Measurements from ENCODE around the gene TSPAN16.

The TSPAN16 gene

DNA sequence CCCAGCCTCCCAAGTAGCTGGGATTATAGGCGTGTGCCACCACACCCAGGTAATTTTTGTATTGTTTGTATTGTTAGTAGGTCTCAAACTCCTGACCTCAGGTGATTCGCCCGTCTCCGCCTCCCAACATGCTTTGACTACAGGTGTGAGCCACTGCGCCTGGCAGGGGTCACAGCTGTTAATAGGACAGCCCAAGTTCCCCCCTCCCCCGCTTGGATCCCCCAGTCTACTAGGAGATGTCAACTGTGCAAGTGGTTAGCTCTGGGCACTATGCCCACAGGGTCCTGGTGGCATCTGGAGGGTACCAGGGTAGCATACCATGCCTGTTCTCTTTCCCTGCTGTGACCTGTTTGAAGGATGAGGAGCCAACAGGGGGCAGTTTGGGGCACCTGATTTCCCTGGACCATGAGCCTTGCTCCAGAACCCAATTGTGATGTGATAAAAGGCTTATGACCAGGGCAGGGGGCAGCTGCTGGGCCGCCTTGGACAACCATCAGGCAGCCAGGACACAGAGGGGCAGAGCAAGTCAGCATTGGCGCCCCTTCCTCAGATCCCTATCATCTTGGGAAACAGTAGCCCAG is at the start of gene TSPAN16:
Gene TSPAN16 (plus strand): TSS at position 496 of the 581 bp plus-strand sequence. CDS start 138 bp downstream, outside the sequence.
- no peak for DNase-seq

DNA sequence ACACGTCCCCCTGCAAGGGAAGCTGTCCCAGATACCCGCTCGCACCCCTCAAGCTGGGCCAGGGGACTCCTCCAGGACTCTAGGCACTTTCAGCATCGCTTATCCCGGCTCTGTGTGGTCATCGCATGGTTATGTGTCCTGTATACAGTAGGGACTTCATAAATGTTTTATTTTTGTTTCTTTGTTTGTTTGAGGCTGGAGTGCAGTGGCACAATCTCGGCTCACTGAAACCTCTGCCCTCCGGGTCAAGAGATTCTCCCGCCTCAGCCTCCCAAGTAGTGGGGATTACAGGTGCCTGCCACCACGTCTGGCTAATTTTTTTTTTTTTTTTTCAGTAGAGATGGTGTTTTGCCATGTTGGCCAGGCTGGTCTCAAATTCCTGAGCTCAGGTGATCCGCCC is 49.0 kb upstream of the TSPAN16 start:
- no peak for DNase-seq

- DNase-seq, result no peak
Observed at GRCh38 chr19:11247391-11247790, 48.6 kb upstream of the TSPAN16 start.

GRCh38 chr19:11247934-11248333 is 48.0 kb upstream of the TSPAN16 start:
- no peak for DNase-seq

- DNase-seq, result no peak
Observed at GRCh38 chr19:11248852-11249251, 47.1 kb upstream of the TSPAN16 start.

DNA sequence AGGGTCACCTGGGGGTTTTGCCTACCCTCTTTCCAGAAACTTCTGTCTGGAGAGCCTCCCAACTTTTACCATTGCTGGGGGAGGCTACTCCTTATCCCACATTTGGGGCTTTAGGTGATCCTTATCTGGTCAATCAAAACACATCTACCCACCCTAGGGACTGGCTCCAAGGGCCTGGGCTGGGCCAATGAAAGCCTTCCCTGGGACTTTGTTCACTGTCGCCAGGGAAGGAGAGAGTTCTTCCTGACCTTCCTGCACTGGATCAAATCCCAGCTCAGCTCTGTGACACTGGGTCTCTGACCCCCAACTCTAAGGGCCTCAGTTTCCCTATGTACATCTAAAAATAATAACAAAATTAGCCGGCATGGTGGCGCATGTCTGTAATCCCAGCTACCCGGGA is 44.7 kb upstream of the TSPAN16 start:
- no peak for DNase-seq

- no peak for DNase-seq
Observed at GRCh38 chr19:11251650-11252314, 44.2 kb upstream of the TSPAN16 start.

GRCh38 chr19:11252665-11253355 is 43.1 kb upstream of the TSPAN16 start:
- DNase-seq, result no peak

- no peak for DNase-seq
Observed at GRCh38 chr19:11254666-11255065, 41.3 kb upstream of the TSPAN16 start.

DNA sequence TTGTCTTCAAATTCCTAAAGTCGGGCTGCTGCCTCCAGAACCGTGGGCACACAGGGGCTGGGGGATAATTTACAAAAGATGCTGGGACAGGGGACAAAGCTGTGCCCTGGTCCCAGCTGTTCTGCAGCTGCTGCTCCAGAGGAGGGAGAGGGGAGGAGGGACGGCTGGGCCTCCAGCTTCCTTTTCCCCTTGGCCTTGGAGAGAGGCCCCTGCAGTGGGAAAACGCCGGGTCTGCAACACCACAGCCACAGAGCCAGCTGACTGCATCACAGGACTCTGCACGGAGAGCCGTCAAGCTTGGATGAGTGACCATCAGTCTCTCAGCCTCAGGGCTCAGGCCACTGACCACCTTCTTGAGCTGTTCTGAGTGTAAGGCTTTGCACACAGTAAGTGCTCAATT is 39.8 kb upstream of the TSPAN16 start:
- no peak for DNase-seq

DNA sequence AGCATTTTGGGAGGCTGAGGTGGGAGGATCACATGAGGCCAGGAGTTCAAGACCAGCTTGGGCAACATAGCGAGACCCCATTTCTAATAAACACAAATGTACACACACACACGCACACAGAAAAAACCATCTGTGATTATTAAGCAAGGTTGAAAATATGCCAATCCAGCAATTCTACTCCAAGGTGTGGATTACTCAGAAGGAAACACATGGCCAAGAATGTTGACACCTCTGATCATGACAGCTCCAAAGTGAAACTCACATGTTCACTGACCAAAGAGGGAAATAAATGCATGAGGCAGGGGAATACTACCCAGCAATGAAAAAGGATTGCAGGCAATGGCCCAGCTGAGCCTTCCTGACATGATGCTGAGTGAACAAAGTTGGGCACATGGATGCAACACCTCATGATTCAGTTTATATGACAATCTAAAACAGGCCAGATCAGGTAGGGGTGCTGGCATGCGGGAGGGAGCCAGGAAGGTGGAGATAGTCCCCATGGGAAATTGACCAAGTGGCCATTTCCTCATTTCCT is 38.0 kb upstream of the TSPAN16 start:
- DNase-seq, result no peak

GRCh38 chr19:11260996-11261395 is 35.0 kb upstream of the TSPAN16 start:
- DNase-seq, result no peak

DNA sequence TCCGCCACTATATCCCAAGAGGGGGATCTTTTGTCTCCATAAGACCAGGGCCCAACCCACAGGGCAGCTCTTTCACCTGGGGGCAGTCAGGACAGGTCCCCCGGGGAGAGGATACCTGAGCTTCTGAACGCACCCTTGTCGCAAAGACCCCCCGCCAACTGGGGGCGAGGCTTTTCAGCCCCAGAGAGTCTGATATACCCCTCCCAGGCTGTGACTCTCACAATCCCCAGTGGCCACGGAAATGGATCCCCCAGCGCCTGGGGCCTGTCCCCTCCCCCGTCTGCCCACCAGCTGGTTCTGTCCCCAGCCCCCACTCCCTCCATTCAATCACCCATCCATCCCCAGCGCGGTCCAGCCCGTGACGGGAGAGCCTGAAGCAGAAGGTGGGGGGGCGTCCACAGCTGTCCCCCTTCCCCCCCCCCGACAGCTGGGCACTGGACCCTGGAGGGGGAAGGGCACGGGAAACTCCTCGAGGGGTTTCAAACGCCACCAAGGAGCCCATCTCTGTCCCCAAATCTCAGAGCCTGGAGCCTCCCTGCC is 34.5 kb upstream of the TSPAN16 start:
- DNase-seq, result no peak

GRCh38 chr19:11261971-11262839 is 33.8 kb upstream of the TSPAN16 start, which contains the start of gene DOCK6:
TSS of gene DOCK6 (minus strand) at chr19:11262524. CDS start at chr19:11262440, 84 bp downstream.
- DNase-seq, result no peak

GRCh38 chr19:11263726-11264125 is 32.2 kb upstream of the TSPAN16 start:
- DNase-seq, result no peak

DNA sequence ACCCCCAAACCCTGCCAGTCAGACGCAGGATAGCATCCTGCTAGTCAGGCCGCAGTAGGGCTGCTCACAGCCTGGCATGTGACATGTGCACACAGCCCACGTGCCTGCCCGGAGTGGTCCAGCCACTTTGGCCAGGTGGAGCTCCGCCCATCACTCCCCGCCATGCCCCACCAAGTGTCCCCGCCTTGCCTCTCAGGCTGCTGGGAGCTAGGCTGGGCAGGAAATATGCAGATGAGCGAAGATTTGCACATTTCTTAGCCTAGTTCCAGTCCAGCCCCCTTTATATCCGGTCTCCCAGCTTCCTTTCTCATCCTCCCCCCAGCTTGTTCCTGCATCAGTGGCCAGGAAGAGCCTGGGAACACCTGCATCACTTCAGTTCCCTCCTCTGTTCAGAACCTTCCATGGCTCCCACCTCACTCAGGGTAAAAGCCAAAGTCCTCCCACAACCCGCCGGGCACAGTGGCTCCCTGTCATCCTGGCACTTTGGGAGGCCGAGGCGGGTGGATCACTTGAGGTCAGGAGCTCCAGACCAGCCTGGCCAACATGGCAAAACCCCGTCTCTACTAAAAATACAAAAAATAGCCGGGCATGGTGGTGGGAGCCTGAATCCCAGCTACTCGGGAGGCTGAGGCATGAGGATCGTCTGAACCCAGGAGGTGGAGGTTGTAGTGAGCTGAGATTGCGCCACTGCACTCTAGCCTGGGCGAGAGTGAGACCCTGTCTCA is 31.3 kb upstream of the TSPAN16 start:
- no peak for DNase-seq

- DNase-seq, result no peak
Observed at GRCh38 chr19:11265177-11265784, 30.7 kb upstream of the TSPAN16 start.

GRCh38 chr19:11265785-11266236 is 30.1 kb upstream of the TSPAN16 start:
- DNase-seq, result no peak

- DNase-seq, result no peak
Observed at GRCh38 chr19:11267316-11268085, 28.5 kb upstream of the TSPAN16 start.

- DNase-seq, result no peak
Observed at GRCh38 chr19:11268783-11269267, 27.1 kb upstream of the TSPAN16 start.
